Midbrain (tissue), 1 donor: ENCODE data around the gene CEP85.

Experiments used
- DNase-seq: peaks from one replicate; lab custom pipeline; 2025; lab: John Stamatoyannopoulos, UW

Gene CEP85

DNA sequence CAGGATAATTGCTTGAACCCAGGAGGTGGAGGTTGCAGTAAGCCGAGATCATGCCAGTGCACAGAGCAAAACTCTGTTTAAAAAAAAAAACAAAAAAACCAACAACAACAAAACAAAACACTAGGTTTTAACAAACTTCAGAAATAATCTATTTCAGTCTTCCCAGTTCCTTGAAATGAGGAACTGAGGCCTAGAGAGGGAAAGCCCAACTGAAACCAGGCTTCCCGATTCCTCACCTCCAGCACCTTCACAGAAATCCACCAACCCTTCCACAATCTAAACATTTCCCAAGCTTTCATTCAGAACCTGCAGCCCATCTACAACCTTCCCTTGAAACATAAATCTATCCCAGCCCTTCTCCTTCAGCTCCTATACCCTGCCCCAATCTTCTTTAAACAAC, 83.1 kb downstream of the CEP85 start:
- no peak for DNase-seq

DNA sequence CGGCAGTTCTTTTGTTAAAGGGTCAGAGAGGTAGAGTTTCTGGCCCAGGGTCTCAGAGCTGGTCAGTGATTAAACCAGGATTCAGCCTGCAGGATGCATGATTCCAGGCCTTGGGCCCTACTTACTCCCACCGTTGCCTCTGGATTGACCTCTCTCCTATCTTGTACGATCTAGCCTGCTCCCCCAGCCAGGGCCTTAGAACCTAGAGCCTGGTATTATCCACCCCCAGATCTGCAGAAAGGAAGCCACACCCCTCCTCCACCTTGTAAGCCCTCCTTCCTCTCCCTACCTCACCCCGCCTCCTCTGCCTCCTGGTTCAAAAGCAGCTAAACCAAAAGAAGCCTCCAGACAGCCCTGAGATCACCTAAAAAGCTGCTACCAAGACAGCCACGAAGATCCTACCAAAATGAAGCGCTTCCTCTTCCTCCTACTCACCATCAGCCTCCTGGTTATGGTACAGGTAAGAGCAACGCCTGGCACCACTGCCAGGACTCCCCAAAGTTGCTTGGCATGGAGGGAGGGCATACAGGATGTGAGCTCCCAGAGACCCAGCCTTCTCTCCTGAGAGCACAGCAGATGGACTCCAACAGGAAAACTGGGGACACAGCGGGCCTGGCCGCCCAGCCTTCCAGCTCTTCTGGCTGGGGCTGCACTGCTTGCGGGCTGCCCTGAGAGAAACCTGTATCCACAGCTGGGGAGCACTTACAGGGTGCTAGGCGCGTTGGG, 83.8 kb downstream of the CEP85 start, which contains the start of gene CD52:
Gene CD52, plus strand, starts transcription at position 347 of the 726 bp plus-strand sequence. Its CDS starts 60 bp downstream, at position 407.
- no peak for DNase-seq

GRCh38 chr1:26318338-26319064, 84.5 kb downstream of the CEP85 start:
- DNase-seq, result no peak

GRCh38 chr1:26320896-26321295, 86.9 kb downstream of the CEP85 start:
- no peak for DNase-seq

DNA sequence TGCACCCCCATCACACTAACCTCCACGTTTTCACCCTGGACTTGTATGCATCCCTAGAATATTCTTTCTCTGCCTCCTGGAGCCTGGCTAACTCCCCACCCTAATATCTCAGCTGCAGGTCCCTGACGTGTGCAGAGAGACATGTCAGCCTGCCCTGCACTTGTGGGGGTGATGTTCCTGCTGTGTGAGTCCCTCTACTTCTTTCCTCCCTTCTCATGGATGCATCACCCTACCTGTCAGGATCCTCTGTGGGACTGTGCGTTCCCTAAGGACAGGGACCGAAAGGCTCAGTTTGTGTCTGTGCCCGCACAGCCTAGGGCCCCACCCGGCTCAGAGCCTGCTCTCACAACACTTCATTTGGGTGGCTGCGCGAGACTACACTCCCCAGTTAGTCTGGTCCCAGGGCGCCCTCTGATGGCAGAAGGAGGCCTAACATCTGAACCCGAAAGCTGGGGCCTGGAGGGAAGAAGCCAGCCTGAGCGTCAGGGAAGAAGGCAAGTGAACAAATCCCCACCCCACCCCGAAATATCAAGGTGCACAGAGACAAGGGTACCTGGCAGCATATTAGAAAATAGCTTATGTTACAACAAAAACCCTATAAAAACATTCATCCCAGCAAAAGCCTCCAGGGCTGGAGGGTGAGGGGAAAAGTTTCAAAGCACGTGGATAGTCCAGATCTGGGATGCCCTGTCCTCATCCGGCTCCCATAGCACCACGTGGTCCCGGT, 87.5 kb downstream of the CEP85 start:
- peak; percentile 90 for DNase-seq

- DNase-seq, result no peak
These were observed 88.0 kb downstream of the CEP85 start for GRCh38 chr1:26322042-26322331.

GRCh38 chr1:26323382-26323781, 89.4 kb downstream of the CEP85 start:
- DNase-seq, result no peak

GRCh38 chr1:26324550-26324949, 90.5 kb downstream of the CEP85 start:
- DNase-seq, result no peak

GRCh38 chr1:26327956-26328362, 94.0 kb downstream of the CEP85 start:
- no peak for DNase-seq
